ENCODE measurements around the gene LIN7A. TPM values are rescaled to one million over a fixed set of nuclear protein-coding genes. Genes with fewer than 3 reads are reported as not detected.

LIN7A gene
- total and polyA plus RNA-seq, 2 of the 8 experiments (the other 6 are each of a cell fraction or from before 2014, with no cell fraction given): 5.8 to 22.0 TPM

DNA sequence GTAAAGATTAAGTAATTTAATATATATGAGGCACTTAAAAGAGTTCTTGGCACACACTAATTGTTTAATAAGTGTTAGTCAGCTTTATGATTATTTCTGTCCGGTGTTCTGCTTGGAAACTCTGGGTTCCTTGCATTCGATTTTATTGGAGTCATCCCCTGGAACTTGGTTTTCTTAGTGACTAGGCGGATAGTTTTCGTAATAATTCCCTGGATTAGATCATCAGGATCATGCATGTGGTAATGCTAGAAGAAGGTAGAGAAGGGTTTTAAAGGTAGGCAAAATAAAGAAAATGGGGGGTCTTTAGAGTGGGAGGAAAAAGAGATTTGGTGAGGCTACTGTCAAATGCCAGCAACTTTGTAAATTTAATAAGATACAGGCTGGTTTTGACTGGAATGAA lies 132.6 kb downstream of the LIN7A start:
- Histone ChIP-seq H4K8ac (ENCODE audit: extremely low read depth, insufficient read depth, low read length) (no peak overlapping the region), H3K4me1 (replicated peaks in 1 of 4; ENCODE audit: control insufficient read depth in 3 of 4, insufficient read depth in 4 of 4, low read length in 3 of 4) (no peaks in the 10 kb centered on the region), H3K18ac (ENCODE audit: extremely low read depth, low read length) (no peak overlapping the region), H2AK5ac (ENCODE audit: low read depth, low read length) (no peak overlapping the region), H2AFZ (ENCODE audit: low read length) (no peak overlapping the region), H3K4me3 (ENCODE audit: extremely low read depth in 1 of 4, insufficient read depth in 2 of 4, low read depth in 3 of 4, low read length in 4 of 4) (no peak overlapping the region), H2BK15ac (ENCODE audit: low read length) (no peak overlapping the region), H2BK20ac (ENCODE audit: low read length) (no peak overlapping the region), H3K23ac (ENCODE audit: insufficient read length) (no peak overlapping the region), H4K20me1 (replicated peaks in 1 of 2; ENCODE audit: control insufficient read depth in 1 of 2, insufficient read depth in 2 of 2, low read length in 2 of 2) (no peaks in the 10 kb centered on the region), H4K91ac (replicated peaks; ENCODE audit: insufficient read length, low read length) (no peak overlapping the region), H3K9me3 (ENCODE audit: insufficient read depth in 2 of 2, low read depth in 1 of 2, low read length in 1 of 2) (no peaks in the 10 kb centered on the region), H3K4me2 (ENCODE audit: insufficient read depth in 1 of 2, low read depth in 2 of 2, low read length in 2 of 2) (no peak overlapping the region), H3K23me2 (ENCODE audit: low read depth, low read length) (no peaks in the 10 kb centered on the region; the same call in 1 of the 2 replicates), H3K79me2 (ENCODE audit: control insufficient read depth in 1 of 2, insufficient read depth in 2 of 2, low read length in 2 of 2) (no peaks in the 10 kb centered on the region), H3K79me1 (ENCODE audit: low read depth, low read length) (no peaks in the 10 kb centered on the region), H2BK12ac (ENCODE audit: low read depth, low read length) (no peak overlapping the region), H2BK120ac (replicated peaks; ENCODE audit: low read depth, low read length) (no peak overlapping the region), H4K5ac (ENCODE audit: insufficient read length, low read depth, low read length) (no peak overlapping the region), H3K27ac (ENCODE audit: low read depth, low read length) (no peak overlapping the region), H3K14ac (ENCODE audit: insufficient read length) (no peak overlapping the region), H3K4ac (replicated peaks; ENCODE audit: insufficient read length, low read depth, low read length) (no peak overlapping the region), H2BK5ac (ENCODE audit: low read depth, low read length) (no peak overlapping the region), H3K27me3 (replicated peaks in 1 of 4; ENCODE audit: control insufficient read depth in 3 of 4, extremely low read depth in 1 of 4, insufficient read depth in 3 of 4, low read length in 3 of 4) (no peaks in the 10 kb centered on the region), H3K36me3 (ENCODE audit: control insufficient read depth in 2 of 4, insufficient read depth in 4 of 4, low read length in 3 of 4) (no peaks in the 10 kb centered on the region; a peak in 1 of 8 replicates), H3K56ac (replicated peaks; ENCODE audit: insufficient read length, low read depth, low read length) (no peak overlapping the region), H3K9ac (replicated peaks in 1 of 4; ENCODE audit: extremely low read depth in 1 of 4, low read depth in 3 of 4, low read length in 3 of 4) (no peak overlapping the region)
- FAIRE-seq: no peak
- DNase-seq (ENCODE audit: low read depth in 1 of 2, low spot score in 2 of 2): no peak
- 89% methylated on average over 4 of the region's 4 CpGs; no CpG with 5 or more reads in 1 of the 2 experiments for WGBS, 2 experiments (ENCODE audit: extremely low coverage in 1 of 2, insufficient coverage in 1 of 2, insufficient read length in 1 of 2, insufficient replicate concordance in 2 of 2, low coverage in 1 of 2, low lambda C conversion rate in 2 of 2, missing lambda C conversion rate in 1 of 2)
- ChIA-PET POLR2A (ENCODE audit: partially characterized antibody) (no interaction called here), CTCF (ENCODE audit: partially characterized antibody) (interaction anchor here (0.6 kb wide), 1 partner anchor 40 kb away, joined by 3 read pairs; no protein-coding TSS in a partner anchor)
- TF ChIP-seq HDAC6 (IDR thresholded peaks at IDR 0.05; ENCODE audit: low read depth, low read length): no peak
- TF ChIP-seq SIRT6 (IDR thresholded peaks at IDR 0.05; ENCODE audit: low read length): no peak
